KOPT-K1 (cell line): Measurements from ENCODE around the gene EPG5.
"Not testable (repeated sequence)": the region's sequence is repeated elsewhere in the genome, so short reads cannot be mapped to it uniquely, and the experiment has no call there.

Source experiments
- H3K27ac ChIP-seq: fragments of 200-600 bp; sonication (generic); 2 replicates; pipeline ENCODE4 v1.5.1; 2016; ENCODE audit warnings: antibody characterized with exemption, mild to moderate bottlenecking, low read depth, low read length; ENCODE audit not compliant: poor library complexity, severe bottlenecking
- H3K36me3 ChIP-seq: fragments of 200-600 bp; sonication (generic); 2 replicates; pipeline ENCODE4 v1.5.1; 2017; ENCODE audit warnings: antibody characterized with exemption, mild to moderate bottlenecking, low read length, moderate library complexity; ENCODE audit not compliant: insufficient read depth
- H3K9me3 ChIP-seq: fragments of 200-600 bp; sonication (generic); 2 replicates; pipeline ENCODE4 v1.5.1; 2017; ENCODE audit warnings: antibody characterized with exemption, low read length, mild to moderate bottlenecking; ENCODE audit not compliant: insufficient read depth, poor library complexity, severe bottlenecking

Gene EPG5

GRCh38 chr18:45820106-45820745 is 146.9 kb downstream of the EPG5 start:
- no peak overlapping the region for H3K27ac ChIP-seq
- H3K36me3 ChIP-seq = no peaks in the 10 kb centered on the region
- no peaks in the 10 kb centered on the region for H3K9me3 ChIP-seq

DNA sequence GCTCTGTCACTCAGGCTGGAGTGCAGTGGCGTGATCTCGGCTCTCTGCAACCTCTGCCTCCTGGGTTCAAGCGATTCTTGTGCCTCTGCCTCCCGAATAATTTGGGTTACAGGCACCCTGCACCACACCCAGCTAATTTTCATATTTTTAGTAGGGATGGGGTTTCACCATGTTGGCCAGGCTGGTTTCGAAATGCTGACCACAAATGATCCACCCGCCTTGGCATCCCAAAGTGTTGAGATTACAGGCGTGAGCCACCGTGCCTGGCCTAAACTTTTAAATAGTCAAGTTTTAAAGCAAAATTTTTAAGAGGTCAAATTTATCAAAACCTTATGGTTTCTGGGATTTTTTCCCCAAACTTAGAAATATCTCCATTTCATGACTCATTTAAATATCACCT is 148.4 kb downstream of the EPG5 start:
- H3K36me3 ChIP-seq, H3K9me3 ChIP-seq, H3K27ac ChIP-seq: not testable (repeated sequence)

DNA sequence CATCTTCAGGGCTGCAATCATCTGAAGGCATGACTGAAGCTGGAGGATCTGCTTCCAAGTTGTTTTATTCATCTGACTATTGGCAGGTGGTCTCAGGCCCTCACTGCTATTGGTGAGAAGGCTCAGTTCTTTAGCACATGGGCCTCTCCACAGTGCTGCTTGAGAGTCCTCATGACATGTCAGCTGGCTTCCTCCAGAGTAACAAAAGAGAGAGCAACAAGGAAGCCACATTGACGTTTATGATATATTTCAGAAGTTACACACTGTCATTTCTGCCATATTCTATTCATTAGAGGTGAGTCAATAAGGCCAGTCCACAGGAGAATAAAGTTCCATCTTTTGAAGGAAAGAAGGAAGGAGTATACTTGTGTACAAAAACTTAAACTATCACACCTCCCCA is 149.6 kb downstream of the EPG5 start:
- H3K36me3 ChIP-seq = no peaks in the 10 kb centered on the region
- no peak overlapping the region for H3K27ac ChIP-seq

DNA sequence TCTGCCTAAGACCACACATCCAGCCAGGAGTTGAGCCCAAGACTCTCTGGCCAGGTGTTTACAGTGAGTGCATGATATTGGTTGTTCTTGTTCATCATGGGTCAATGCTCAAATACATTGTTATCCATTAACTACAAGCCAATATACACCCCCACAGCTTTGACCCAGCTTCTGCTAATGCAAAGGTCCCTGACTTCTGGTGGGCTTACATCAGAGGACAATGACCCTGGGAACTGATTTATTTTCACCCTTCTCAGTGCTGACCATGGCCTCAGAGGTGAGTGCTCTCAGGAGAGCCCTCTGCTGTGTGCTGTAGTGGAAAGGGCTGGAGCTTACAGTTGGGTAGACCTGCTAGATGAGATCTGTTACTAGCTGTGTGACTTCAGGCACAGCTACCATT is 152.4 kb downstream of the EPG5 start:
- not testable (repeated sequence) for H3K9me3 ChIP-seq, H3K27ac ChIP-seq, H3K36me3 ChIP-seq

More for the DNA sequence above, 149.6 kb downstream of the EPG5 start:
- no peaks in the 10 kb centered on the region for H3K9me3 ChIP-seq

DNA sequence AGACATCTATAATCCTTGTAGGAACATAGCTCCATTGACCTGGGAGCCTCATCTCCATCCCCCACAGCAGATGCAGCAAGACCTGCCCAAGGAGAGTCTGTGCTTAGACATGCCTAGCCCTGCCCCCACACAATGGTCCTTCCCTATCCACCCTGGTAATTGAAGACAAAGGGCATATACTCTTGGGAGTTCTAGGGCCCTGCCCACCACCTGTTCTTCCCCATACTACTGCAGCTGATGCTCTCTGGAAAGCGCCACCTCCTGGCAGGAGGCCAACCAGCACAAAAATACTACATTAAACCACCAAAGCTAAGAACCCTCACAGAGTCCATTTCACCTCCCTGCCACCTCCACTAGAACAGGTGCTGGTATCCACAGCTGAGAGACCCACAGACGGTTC is 160.0 kb downstream of the EPG5 start:
- H3K9me3 ChIP-seq = peaks cover 15% of the 10 kb centered on the region
- H3K27ac ChIP-seq, H3K36me3 ChIP-seq: not testable (repeated sequence)

DNA sequence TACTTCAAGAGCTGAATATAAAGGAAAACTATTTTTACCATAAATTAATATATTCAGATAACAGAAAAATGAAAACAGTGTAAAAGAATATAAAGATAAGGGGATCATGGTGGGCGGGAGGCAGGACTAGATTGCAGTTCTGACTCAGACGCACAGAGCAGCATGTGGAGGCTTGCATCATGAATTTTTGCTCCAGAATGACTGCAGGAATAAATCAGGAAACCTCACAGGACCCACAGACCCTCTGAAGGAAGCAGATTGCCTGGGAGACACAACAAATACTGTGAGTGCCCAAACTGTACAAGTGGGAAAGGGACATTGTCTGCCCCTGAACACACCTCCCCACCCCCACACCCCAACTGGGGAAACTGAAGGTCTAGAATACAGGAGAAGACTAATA is 160.9 kb downstream of the EPG5 start:
- no peaks in the 10 kb centered on the region for H3K36me3 ChIP-seq
- H3K9me3 ChIP-seq = peaks cover 19% of the 10 kb centered on the region
- no peak overlapping the region for H3K27ac ChIP-seq

DNA sequence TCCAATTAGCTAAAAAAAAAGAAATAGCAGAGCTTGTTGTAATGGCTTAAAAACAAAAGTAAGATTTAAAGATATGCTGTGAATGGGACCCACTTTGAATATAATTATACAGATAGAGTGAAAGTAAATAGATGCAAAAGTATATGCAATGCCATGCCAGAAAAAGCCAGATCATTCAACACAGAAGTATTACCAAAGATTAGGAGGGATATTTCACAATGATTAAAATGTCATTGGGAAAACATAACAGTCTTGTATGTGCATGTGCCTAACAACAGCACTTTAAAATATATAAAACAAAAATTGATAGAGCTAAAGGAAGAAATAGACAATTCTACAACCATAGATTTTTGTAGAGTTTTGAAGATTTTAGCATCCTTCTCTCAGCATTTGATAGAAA is 161.6 kb downstream of the EPG5 start:
- H3K27ac ChIP-seq = no peak overlapping the region

GRCh38 chr18:45802814-45803492 is 164.2 kb downstream of the EPG5 start:
- Histone ChIP-seq H3K36me3 (no peaks in the 10 kb centered on the region), H3K9me3 (peaks cover 25% of the 10 kb centered on the region), H3K27ac (no peak overlapping the region)

More for the DNA sequence above, 161.6 kb downstream of the EPG5 start:
- no peaks in the 10 kb centered on the region for H3K36me3 ChIP-seq
- H3K9me3 ChIP-seq = peaks cover 19% of the 10 kb centered on the region

DNA sequence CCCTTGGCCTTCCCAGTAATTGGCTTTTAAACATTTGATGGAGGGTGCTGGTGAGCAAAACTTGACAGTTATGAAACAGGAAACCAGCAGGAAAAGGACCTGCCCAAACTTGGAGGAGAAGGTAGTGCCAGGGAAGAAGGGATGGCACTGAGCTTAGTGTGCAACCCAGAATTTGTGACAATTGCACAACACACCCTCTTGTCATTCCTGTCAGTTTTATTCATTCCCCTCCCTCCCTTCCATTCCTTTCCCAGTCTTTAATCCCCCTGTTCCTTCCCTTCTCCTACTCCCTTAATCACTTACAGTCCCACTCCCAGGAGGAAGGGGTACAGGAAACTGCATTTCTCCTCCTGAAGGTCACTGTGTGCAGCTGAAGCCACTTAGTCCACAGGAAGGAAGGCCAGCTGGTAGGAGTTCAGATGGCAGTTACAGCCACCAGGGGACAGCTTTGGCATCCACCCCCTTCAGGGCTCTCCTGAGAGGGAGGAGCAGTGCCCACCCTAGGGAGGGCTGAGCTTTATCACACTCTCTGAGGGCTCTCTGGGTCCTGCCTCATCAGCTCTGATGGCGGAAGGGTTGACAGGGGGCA is 165.6 kb downstream of the EPG5 start:
- Histone ChIP-seq H3K9me3 (peaks cover 25% of the 10 kb centered on the region), H3K36me3 (no peaks in the 10 kb centered on the region), H3K27ac (no peak overlapping the region)
